ENCODE measurements around the gene CADM2. TPM values are rescaled to one million over a fixed set of nuclear protein-coding genes. Genes with fewer than 3 reads are reported as not detected.

Gene CADM2
- total RNA-seq, 1 donor, result not detected

GRCh38 chr3:85576091-85576690 is 617.4 kb downstream of the CADM2 start:
- Histone ChIP-seq H3K36me3 (ENCODE audit: insufficient read depth, low read length) (no peaks in the 10 kb centered on the region), H3K79me2 (ENCODE audit: insufficient read depth, low read length) (no peaks in the 10 kb centered on the region), H3K27me3 (ENCODE audit: insufficient read depth, low read length) (no peaks in the 10 kb centered on the region), H2AFZ (ENCODE audit: low read length) (no peak overlapping the region), H3K4me2 (ENCODE audit: insufficient read depth, low read length) (no peak overlapping the region), H3K27ac (ENCODE audit: low read depth, low read length) (no peak overlapping the region), H3K9me3 (ENCODE audit: low read depth, low read length) (no peaks in the 10 kb centered on the region), H3K4me3 (ENCODE audit: insufficient read depth, low read length) (no peak overlapping the region), H3K4me1 (ENCODE audit: insufficient read depth, low read length) (no peaks in the 10 kb centered on the region), H4K20me1 (ENCODE audit: insufficient read depth, low read length) (no peaks in the 10 kb centered on the region)
- peak; percentile 87 for TF ChIP-seq CTCF (IDR thresholded peaks at IDR 0.05; ENCODE audit: extremely low read depth, low read depth, low read length)
- DNase-seq (ENCODE audit: insufficient read length, low spot score, missing footprints), result peak; percentile 22

GRCh38 chr3:85576697-85577200 is 618.0 kb downstream of the CADM2 start:
- Histone ChIP-seq H3K36me3 (ENCODE audit: insufficient read depth, low read length) (no peaks in the 10 kb centered on the region), H3K27ac (ENCODE audit: low read depth, low read length) (no peak overlapping the region), H3K4me1 (ENCODE audit: insufficient read depth, low read length) (no peaks in the 10 kb centered on the region), H3K27me3 (ENCODE audit: insufficient read depth, low read length) (no peaks in the 10 kb centered on the region), H4K20me1 (ENCODE audit: insufficient read depth, low read length) (no peaks in the 10 kb centered on the region), H3K9me3 (ENCODE audit: low read depth, low read length) (no peaks in the 10 kb centered on the region), H3K79me2 (ENCODE audit: insufficient read depth, low read length) (no peaks in the 10 kb centered on the region), H3K4me3 (ENCODE audit: insufficient read depth, low read length) (no peak overlapping the region), H2AFZ (ENCODE audit: low read length) (no peak overlapping the region), H3K4me2 (ENCODE audit: insufficient read depth, low read length) (no peak overlapping the region)
- TF ChIP-seq CTCF (IDR thresholded peaks at IDR 0.05; ENCODE audit: extremely low read depth, low read depth, low read length), result no peak
- no peak for DNase-seq (ENCODE audit: insufficient read length, low spot score, missing footprints)

- H3K4me1 ChIP-seq (ENCODE audit: insufficient read depth, low read length), result no peaks in the 10 kb centered on the region
Observed at GRCh38 chr3:85584779-85585356, 626.1 kb downstream of the CADM2 start.

More at GRCh38 chr3:85584779-85585356, 626.1 kb downstream of the CADM2 start:
- no peaks in the 10 kb centered on the region for H4K20me1 ChIP-seq (ENCODE audit: insufficient read depth, low read length)
- no peaks in the 10 kb centered on the region for H3K9me3 ChIP-seq (ENCODE audit: low read depth, low read length)
- no peak for DNase-seq (ENCODE audit: insufficient read length, low spot score, missing footprints)
- no peak overlapping the region for H3K27ac ChIP-seq (ENCODE audit: low read depth, low read length)
- TF ChIP-seq CTCF (IDR thresholded peaks at IDR 0.05; ENCODE audit: extremely low read depth, low read depth, low read length), result no peak
- H2AFZ ChIP-seq (ENCODE audit: low read length), result no peak overlapping the region
- no peak overlapping the region for H3K4me2 ChIP-seq (ENCODE audit: insufficient read depth, low read length)
- H3K36me3 ChIP-seq (ENCODE audit: insufficient read depth, low read length), result no peaks in the 10 kb centered on the region
- no peaks in the 10 kb centered on the region for H3K27me3 ChIP-seq (ENCODE audit: insufficient read depth, low read length)
- H3K79me2 ChIP-seq (ENCODE audit: insufficient read depth, low read length), result no peaks in the 10 kb centered on the region
- H3K4me3 ChIP-seq (ENCODE audit: insufficient read depth, low read length), result no peak overlapping the region

All from osteoblast (primary cell).